Measurements from ENCODE around the gene PARD6G.

The PARD6G gene

GRCh38 chr18:80213182-80213581 lies 34.1 kb downstream of the PARD6G start:
- no peak for DNase-seq (ENCODE audit: low read depth in 3 of 3)

DNA sequence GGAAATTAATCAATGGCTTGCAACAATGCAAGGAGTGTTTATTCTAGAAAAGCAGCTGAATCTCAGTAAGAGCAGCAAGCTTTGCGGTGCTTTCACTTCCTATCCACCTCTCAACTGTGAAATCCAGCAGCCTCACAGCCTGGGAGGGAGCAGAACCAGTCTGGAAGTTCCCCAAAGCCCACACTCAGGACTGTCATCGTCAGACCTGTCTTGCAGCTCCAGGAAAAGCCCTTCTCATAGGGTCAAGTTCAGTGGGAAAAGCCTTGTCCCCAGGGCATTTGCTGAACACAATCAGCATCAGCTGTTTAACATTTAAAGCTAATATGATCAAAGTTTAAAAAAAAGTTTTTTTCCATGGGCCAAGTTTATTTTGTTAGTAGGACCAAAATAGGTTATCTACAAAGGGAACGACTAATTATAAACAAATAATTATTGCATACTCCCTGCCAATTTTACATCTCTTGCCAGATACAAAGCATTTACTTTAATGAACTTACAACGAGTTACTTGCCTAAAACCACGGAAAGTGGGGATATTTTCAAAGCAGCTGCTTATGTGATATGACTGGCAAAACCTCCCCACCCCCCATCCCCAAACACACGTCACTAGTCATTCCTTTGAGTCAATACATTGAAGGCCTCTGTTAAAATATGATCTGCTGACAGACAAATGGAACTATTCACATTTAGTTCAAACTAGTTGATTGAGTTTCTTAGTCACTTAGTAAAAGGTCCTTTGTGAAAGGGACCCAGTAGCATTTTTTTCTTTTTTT lies 36.8 kb downstream of the PARD6G start:
- DNase-seq (ENCODE audit: low read depth in 3 of 3): no peak

GRCh38 chr18:80208620-80209019 lies 38.7 kb downstream of the PARD6G start:
- no peak for DNase-seq (ENCODE audit: low read depth in 3 of 3)

- no peak for DNase-seq (ENCODE audit: low read depth in 3 of 3)
Observed at GRCh38 chr18:80205294-80205693, 42.0 kb downstream of the PARD6G start.

- no peak for DNase-seq (ENCODE audit: low read depth in 3 of 3)
Observed at GRCh38 chr18:80204142-80204541, 43.2 kb downstream of the PARD6G start.

DNA sequence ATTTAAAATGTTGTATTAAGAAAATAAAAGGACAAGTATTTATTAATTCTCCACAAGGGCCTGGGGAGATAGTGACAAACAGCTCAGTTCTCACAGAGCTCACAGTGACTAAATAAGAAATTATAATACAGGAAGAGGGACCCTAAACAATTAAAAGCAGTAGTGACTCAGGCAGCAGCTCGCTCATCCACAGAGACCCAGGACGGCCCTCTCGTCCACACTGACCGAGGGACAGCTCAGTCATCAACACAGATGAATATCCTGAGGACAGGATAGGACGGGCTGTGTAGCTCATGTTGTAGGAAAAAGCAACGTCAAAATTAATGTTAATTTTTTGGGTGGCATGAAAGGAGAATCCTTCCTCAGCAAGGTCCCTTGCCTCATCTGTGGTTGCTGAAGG lies 44.1 kb downstream of the PARD6G start:
- DNase-seq (ENCODE audit: low read depth in 3 of 3): no peak

GRCh38 chr18:80202264-80202998 lies 44.9 kb downstream of the PARD6G start:
- no peak for DNase-seq (ENCODE audit: low read depth in 3 of 3)

DNA sequence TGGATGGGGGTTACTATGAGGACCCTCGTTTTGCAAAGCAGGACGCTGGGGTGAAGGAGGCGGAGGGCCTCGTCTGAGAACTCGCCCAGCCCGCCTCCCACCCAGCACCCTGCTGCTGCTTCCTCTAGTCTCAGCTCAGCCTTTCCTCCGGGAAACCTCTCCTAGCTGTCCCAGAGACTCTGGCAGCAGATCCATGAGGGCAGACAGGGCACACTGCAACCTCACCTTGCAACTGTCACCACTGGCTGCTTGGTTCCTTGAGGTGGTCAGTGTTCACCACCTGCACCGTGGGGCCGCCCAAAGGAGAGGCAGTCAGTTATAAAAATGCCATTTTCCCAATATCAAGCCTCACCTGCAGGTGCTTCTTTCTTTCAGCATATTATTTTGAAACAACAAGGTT lies 45.6 kb downstream of the PARD6G start:
- no peak for DNase-seq (ENCODE audit: low read depth in 3 of 3)

GRCh38 chr18:80200932-80201672 lies 46.2 kb downstream of the PARD6G start:
- DNase-seq (ENCODE audit: low read depth in 3 of 3): no peak

DNA sequence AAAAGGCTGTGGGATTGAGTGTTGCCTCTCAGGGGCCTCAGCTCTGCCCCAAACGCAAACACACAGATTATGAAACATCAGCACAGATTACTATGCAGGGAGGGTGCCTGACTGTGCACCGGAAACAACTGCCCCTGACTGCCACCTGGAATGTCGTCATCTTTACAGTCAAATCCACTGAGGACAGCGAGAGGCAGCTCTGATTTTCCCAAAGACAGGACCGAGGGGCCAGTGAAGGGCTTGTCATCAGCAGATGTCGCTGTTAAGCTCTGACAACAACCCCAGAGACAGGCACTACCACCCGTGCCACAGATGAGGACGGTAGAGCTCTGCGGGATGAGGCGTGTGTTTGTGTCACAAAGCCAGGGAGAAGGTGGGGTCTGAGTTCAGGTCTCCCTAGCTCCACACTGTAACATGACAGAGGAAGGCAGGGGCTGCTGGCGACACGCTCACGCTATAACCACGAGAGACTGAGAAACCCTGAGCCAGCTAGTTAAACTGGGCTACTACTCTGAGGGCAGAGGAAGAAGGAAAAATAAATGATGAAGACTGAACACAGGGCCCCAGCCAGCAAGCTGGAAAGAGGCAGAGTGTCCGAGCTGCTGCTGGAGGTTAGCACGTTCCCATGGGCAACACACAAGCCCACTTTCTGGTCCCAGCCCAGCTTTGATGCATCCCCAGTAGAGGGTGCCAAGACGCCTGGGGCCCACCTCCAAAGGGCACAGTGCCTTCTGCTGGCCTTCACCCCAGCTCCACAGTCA lies 47.0 kb downstream of the PARD6G start:
- DNase-seq (ENCODE audit: low read depth in 3 of 3): no peak

GRCh38 chr18:80198994-80199748 lies 48.1 kb downstream of the PARD6G start:
- DNase-seq (ENCODE audit: low read depth in 3 of 3): no peak

GRCh38 chr18:80198391-80198790 lies 48.9 kb downstream of the PARD6G start:
- DNase-seq (ENCODE audit: low read depth in 3 of 3): no peak

GRCh38 chr18:80197528-80197927 lies 49.8 kb downstream of the PARD6G start:
- DNase-seq (ENCODE audit: low read depth in 3 of 3): no peak

DNA sequence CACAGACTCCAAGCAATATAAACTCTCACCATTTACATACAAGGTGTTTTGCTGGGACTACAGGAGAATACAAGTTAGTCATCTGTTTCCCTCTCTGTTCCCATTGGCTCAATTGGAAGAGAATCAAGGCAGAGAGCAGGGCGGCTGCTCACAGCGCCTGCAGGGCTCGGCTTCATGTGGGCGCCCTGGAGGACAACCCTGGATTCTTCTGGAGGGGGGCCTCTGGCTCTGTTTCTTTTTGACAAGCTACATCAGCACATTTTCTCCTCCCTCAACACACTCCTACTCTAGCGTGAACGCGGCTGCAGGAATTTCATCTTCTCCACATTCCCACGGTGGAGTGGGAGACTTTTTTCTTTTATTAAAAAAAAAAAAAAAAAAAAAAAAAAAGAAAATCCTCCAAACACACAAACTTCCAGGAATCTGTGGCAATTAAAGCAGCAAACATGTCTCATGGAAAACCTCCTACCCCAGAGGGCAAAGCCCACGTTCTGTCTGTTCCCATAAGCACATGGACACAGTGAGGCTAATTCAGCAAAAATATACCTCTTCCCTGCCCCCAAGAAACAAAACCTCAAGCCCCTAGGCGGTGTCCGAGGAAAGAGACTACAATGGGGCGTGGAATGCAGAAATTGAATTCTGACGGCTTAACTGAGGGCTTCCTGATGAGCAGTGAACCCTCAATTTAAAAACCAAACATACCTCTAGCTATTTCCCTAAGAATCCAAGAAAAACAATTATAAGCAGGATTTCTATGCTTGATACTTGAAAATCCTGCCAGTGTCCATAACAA lies 50.6 kb downstream of the PARD6G start:
- DNase-seq (ENCODE audit: low read depth in 3 of 3): no peak

DNA sequence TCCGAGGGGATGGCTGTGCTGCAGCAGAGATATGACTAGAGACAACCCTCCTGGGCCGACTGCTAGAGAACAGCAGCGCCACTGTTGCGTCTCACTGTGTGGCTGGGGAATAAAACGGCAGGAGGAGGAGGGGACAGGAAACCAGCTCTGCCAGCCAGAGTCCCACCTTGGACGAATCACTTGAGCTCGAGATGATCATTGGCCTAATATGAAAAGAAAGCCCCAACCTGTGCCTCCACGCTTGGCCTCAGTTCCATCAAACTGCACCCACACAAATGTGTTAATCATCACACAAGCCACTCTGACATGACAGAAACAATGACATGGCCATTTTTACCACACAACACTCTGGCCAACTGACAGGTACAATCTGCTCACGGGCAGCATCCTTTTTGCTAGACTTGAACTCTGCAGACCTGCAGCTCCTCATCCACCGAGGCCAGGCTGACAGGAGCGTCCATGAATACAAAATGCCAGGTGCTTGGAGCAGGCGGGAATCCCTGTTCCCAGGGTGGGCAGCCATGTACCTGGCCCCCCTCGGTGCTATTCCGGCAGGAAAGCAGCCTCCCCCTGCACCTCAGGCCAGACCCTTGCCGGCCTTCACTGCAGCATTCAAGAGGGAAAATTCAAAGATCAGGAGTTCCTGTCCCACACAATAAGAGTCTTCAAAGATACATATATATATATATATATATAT lies 52.3 kb downstream of the PARD6G start:
- DNase-seq (ENCODE audit: low read depth in 3 of 3): no peak

DNA sequence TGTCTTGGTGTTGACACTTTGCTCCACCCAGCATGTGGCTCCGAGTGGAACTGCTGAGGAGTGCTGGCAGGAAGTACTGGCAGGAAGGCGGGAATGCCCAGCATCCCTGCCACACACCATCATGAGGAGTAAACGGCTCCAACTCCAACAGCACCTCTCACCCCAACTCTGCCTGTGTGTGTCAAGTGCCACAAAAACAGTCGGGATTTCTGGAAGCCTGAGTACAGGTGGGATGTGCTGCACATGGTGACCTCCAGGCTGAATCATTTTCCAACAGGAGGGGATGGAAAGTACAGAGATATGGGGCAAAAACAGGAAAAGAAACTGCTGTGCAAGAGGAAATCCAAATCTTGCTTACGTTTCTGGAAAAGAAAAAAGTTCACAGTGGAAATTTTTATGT lies 53.6 kb downstream of the PARD6G start:
- DNase-seq (ENCODE audit: low read depth in 3 of 3): no peak

- no peak for DNase-seq (ENCODE audit: low read depth in 3 of 3)
Observed at GRCh38 chr18:80192653-80193385, 54.5 kb downstream of the PARD6G start.

DNA sequence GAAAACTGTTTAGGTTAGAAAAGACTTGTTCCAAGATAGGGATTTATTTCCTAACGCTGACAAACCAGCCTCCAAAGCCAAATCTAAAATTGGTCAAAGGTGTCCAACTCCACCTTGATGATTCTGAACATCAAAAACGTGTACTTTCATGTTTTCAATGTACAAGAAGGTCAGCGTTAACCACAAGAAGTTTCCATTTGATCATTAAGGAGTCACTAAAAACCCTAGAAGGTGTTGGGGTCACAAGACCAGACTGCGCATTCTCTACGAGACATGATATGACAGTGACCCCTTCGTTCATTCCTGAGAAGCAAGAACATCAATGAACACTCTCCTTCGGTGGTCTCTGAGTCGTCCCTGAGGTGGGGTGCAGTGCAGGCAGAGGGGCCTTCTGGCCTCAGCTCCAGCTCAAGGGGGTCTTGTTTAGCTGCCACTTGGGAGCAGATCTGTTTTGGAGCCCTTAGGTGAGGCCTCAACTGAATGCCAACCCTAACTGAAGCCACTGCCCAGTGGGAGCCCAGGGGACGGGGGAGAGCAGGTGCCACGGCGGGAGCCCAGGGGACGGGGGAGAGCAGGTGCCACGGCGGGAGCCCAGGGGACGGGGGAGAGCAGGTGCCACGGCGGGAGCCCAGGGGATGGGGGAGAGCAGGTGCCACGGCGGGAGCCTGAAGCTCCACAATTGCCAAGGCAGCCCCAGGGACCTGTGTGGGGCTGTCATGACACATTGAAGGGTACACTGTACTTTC lies 55.2 kb downstream of the PARD6G start:
- no peak for DNase-seq (ENCODE audit: low read depth in 3 of 3)

All from stimulated activated CD4-positive, alpha-beta T cell treated with anti-CD3 and anti-CD28 coated beads, TNF-alpha, amount 100 ng/mL, for 4 hours (primary cell).